Right cardiac atrium (tissue), 5 donors: ENCODE data around the gene NPSR1. TPM values are rescaled to one million over a fixed set of nuclear protein-coding genes. Genes with fewer than 3 reads are reported as not detected.
A peak's percentile ranks its signal among the peaks of the same experiment; 100 is the strongest.

Experiments
- ATAC-seq, 2 donors: fragments of 200-7000 bp; cut with Tn5 transposase; one replicate each; pipeline versions ENCODE4 v1.8.0 to v1.9.1; 2020; ENCODE audit warnings: moderate library complexity in 2 of 2, mild to moderate bottlenecking in 1 of 2
- DNase-seq, 3 donors: peaks; one replicate each; pipeline ENCODE4 v3.0.0-alpha.2; 2020
- H3K27ac ChIP-seq: one replicate; pipeline ENCODE4 v1.5.1; 2013; ENCODE audit warnings: mild to moderate bottlenecking, low read length, control low read depth, moderate library complexity
- H3K27me3 ChIP-seq: one replicate; pipeline ENCODE4 v1.6.1; 2013; ENCODE audit not compliant: control insufficient read depth, insufficient read depth
- H3K4me1 ChIP-seq: one replicate; pipeline ENCODE4 v1.6.1; 2013; ENCODE audit warnings: low read length; ENCODE audit not compliant: control insufficient read depth, insufficient read depth
- H3K4me3 ChIP-seq: one replicate; pipeline ENCODE4 v1.5.1; 2013; ENCODE audit warnings: low read length, control low read depth
- H3K9me3 ChIP-seq: one replicate; pipeline ENCODE4 v1.6.1; 2013; ENCODE audit warnings: low read length; ENCODE audit not compliant: control insufficient read depth
- WGBS: extraction: QIAGEN DNeasy Blood & Tissue Kit; methylation state at CpG from one replicate; pipeline ENCODE4 v1.1.7; 2013; 5-methylcytosine and 5-hydroxymethylcytosine counted together
- intact Hi-C, 4 donors: fragments of 100-400 bp; cut with DNase I; formaldehyde crosslinking; loops; one replicate each; pipeline versions ENCODE4 v1.11.0 to v1.14.0; 2022 to 2023
- polyA plus RNA-seq: library from polyadenylated mRNA; stranded (reverse); fragments of 200-250 nt; gene quantifications from one replicate; pipeline ENCODE4 v1.2.3, GENCODE V29; 2013
- total RNA-seq, 4 donors: library from RNA; stranded (reverse); fragmentation: NEBNext Ultra II Directional; extraction: Animal tissue kit (Norgen Biotek cat#: 25700); gene quantifications; one replicate each; pipeline ENCODE4 v1.2.1, GENCODE V29; 2021
- donor health status: healthy with polysubstance abuse.
- donor health status: DM: no; HTN: yes; CAD: no.
- donor health status: DM: no; HTN: no; CAD: no.
- donor health status: DM: no; HTN: yes; CAD: no; lungs with severe emphysema.
- donor health status: DM: yes; HTN: yes; CAD: no.

NPSR1 gene
- total and polyA plus RNA-seq, 5 donors: not detected

DNA sequence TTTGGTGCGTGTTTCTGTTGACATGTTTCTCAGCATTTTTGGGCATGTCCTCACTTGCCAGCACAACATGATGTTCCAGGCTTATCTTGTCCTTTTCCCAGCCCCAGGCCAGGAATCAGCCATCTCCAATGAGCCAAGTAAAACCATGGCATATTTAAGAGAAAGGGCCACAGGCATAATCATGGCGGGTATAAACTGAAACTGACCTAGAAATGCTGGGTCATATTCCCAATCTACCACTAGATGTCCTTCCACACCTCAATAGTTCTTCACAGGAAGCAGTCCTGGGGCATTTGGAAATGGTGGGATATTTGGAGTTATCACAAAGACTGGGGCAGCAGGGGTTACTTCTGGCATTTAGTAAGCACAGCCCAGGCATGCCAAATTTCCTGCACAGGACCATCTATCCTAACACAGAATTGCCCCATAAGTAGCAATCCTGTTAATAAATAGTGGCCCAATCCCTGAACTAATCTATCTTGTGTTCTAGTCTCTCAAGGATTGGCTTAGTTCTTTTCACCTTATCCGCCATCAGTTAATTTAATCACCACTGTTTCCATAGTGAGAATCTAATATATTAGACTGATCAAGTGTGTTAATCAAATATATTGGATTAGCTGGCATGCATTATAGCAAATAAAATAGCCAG, 101.6 kb downstream of the NPSR1 start:
- Histone ChIP-seq H3K27me3 (no peaks in the 10 kb centered on the region), H3K9me3 (no peaks in the 10 kb centered on the region), H3K4me1 (no peaks in the 10 kb centered on the region), H3K4me3 (no peak overlapping the region), H3K27ac (no peak overlapping the region)
- intact Hi-C loops: no loop called here
- 74% methylated on average over 3 of the region's 3 CpGs for WGBS
- peak; percentile 38 to 40 for ATAC-seq
- DNase-seq: no peak

DNA sequence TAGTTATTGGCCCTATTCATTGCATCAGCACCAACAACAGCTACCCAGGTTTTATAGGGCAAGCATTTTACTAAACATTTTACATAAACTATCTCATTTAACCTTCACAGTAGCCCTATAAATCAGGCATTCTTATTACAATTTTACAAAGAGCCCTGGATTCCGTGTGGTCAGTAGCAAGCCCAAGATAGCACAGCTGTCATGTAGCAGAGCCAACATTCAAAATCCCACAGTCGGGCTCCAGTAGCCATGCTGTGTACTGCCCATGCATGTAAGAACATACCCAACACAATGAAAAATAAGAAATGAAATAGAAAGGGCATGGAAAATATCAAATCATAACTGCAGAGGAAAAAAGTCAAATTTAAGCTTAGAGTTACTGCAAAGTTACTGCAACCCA, 102.3 kb downstream of the NPSR1 start:
- intact Hi-C loops: no loop called here
- WGBS: 56% methylated on average over 2 of the region's 2 CpGs
- DNase-seq: no peak
- no peak for ATAC-seq
- no peaks in the 10 kb centered on the region for H3K9me3 ChIP-seq
- no peak overlapping the region for H3K4me3 ChIP-seq
- no peaks in the 10 kb centered on the region for H3K4me1 ChIP-seq
- no peak overlapping the region for H3K27ac ChIP-seq
- H3K27me3 ChIP-seq: no peaks in the 10 kb centered on the region

- whole genome bisulfite sequencing: 54% methylated on average over 1 of the region's 1 CpG
- no peak for ATAC-seq
- no peaks in the 10 kb centered on the region for H3K9me3 ChIP-seq
- H3K4me3 ChIP-seq: no peak overlapping the region
- H3K27ac ChIP-seq: no peak overlapping the region
- intact Hi-C loops: no loop called here
- DNase-seq: no peak
- H3K4me1 ChIP-seq: no peaks in the 10 kb centered on the region
- no peaks in the 10 kb centered on the region for H3K27me3 ChIP-seq
These were observed 103.2 kb downstream of the NPSR1 start for GRCh38 chr7:34761206-34761605.

DNA sequence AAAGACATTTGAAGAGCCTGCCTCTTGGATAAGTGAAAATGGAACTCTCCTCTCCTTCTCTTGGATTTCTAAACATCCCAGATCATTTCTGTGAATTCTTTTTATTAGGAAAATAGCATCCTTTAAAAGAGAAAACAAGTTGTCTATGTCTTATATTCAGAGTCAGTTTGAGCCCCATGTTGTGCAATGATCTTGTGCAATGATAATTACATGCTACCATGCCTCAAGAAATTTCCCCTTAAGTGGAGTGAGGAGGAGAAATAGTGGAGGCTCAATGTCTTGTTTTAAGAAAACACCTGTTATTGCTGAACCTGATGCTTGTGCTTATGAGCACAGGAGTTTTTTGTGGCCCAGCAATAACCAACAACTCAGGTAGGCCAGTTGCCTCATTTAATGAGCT, 103.6 kb downstream of the NPSR1 start:
- no peaks in the 10 kb centered on the region for H3K27me3 ChIP-seq
- H3K4me3 ChIP-seq: no peak overlapping the region
- DNase-seq (no peak), ATAC-seq (no peak)
- H3K9me3 ChIP-seq: no peaks in the 10 kb centered on the region
- intact Hi-C loops: no loop called here
- H3K4me1 ChIP-seq: no peaks in the 10 kb centered on the region
- no peak overlapping the region for H3K27ac ChIP-seq

DNA sequence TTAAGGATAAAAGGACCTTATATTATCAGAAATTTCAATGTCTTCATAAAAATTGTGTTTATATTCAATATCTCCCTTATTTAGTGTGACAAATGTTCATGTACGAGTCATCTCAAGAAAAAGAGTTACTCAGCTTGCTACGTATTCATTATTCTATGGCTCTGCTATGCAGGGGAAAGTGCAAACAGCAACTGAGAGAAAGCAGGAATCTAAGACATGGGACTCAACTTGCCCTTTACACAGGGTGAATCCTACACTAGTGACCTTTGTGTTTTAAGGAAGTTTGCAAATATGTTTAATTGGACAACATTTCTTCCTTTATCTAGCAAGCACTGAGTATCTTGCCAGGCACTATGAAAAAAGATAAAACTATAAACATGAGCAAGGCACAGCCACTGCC, 104.7 kb downstream of the NPSR1 start:
- Histone ChIP-seq H3K4me3 (no peak overlapping the region), H3K9me3 (no peaks in the 10 kb centered on the region), H3K27me3 (no peaks in the 10 kb centered on the region), H3K27ac (no peak overlapping the region), H3K4me1 (no peaks in the 10 kb centered on the region)
- no peak for DNase-seq
- ATAC-seq: no peak
- intact Hi-C loops: no loop called here
- 61% methylated on average over 2 of the region's 2 CpGs for WGBS

DNA sequence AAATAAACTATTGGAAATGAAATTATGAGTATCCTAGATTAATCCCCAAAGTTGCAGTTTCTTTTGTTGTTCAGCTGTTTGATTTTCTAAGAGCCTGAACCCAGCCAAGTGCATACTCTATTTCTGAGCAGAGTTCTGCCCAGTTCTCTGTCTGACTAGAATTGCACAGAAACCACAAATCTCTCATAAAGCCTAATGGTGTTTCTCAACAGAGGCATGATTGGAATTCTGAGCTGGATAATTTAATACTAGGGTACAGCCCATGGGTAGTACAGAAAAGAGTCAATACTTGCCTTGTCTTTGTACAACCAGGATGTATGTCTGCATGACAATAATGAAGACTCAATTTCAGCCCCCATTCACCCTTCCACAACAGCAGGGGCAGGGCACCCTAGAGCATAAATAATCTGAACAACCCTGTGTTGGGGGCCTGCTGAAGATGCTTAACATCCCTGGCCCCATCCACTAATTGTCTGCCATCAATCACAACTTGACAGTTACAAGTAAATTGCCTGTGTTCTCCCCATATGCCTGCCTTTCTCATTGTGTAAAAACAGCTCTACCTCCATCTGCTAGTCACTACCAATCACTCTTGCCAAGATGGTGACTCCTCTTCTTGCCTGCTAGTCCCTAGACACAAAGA, 114.4 kb downstream of the NPSR1 start:
- H3K4me1 ChIP-seq: no peaks in the 10 kb centered on the region
- no peak overlapping the region for H3K27ac ChIP-seq
- no peaks in the 10 kb centered on the region for H3K27me3 ChIP-seq
- H3K4me3 ChIP-seq: no peak overlapping the region
- intact Hi-C loops: no loop called here
- ATAC-seq (no peak), DNase-seq (no peak)
- no peaks in the 10 kb centered on the region for H3K9me3 ChIP-seq

GRCh38 chr7:34776748-34777358, 118.8 kb downstream of the NPSR1 start:
- Histone ChIP-seq H3K9me3 (no peaks in the 10 kb centered on the region), H3K4me3 (no peak overlapping the region), H3K27ac (no peak overlapping the region), H3K27me3 (no peaks in the 10 kb centered on the region), H3K4me1 (no peaks in the 10 kb centered on the region)
- WGBS: 75% methylated on average over 1 of the region's 1 CpG
- intact Hi-C loops: no loop called here
- no peak for DNase-seq
- no peak for ATAC-seq

- ATAC-seq (no peak), DNase-seq (no peak)
- Histone ChIP-seq H3K27ac (no peak overlapping the region), H3K9me3 (peaks cover 2% of the 10 kb centered on the region), H3K27me3 (no peaks in the 10 kb centered on the region), H3K4me1 (no peaks in the 10 kb centered on the region), H3K4me3 (no peak overlapping the region)
- intact Hi-C loops: no loop called here
- 59% methylated on average over 3 of the region's 3 CpGs for WGBS
These were observed 122.5 kb downstream of the NPSR1 start for GRCh38 chr7:34780546-34780945.

GRCh38 chr7:34787586-34787985, 129.6 kb downstream of the NPSR1 start:
- Histone ChIP-seq H3K4me1 (no peaks in the 10 kb centered on the region), H3K27me3 (no peaks in the 10 kb centered on the region), H3K4me3 (no peak overlapping the region), H3K27ac (no peak overlapping the region), H3K9me3 (no peaks in the 10 kb centered on the region)
- intact Hi-C loops: no loop called here
- DNase-seq (no peak), ATAC-seq (no peak)
- 55% methylated on average over 1 of the region's 1 CpG for WGBS

GRCh38 chr7:34806831-34807230, 148.8 kb downstream of the NPSR1 start:
- ATAC-seq: no peak
- intact Hi-C loops: no loop called here
- DNase-seq: no peak
- Histone ChIP-seq H3K9me3 (no peaks in the 10 kb centered on the region), H3K4me1 (no peaks in the 10 kb centered on the region), H3K27ac (no peak overlapping the region), H3K4me3 (no peak overlapping the region), H3K27me3 (no peaks in the 10 kb centered on the region)
- 65% methylated on average over 2 of the region's 2 CpGs for WGBS

GRCh38 chr7:34807548-34808340, 149.7 kb downstream of the NPSR1 start:
- DNase-seq (no peak), ATAC-seq (no peak)
- Histone ChIP-seq H3K27me3 (no peaks in the 10 kb centered on the region), H3K9me3 (no peaks in the 10 kb centered on the region), H3K4me1 (no peaks in the 10 kb centered on the region), H3K4me3 (no peak overlapping the region), H3K27ac (no peak overlapping the region)
- WGBS: 75% methylated on average over 7 of the region's 7 CpGs
- intact Hi-C loops: no loop called here
